ENCODE measurements around the gene DAB2IP.
A peak's percentile ranks its signal among the peaks of the same experiment; 100 is the strongest.

Gene DAB2IP

GRCh38 chr9:121645853-121646807, 5.3 kb upstream of the DAB2IP start:
- CTCF ChIA-PET: no interaction called here
- H3K27ac ChIP-seq: no peak overlapping the region
- POLR2A ChIA-PET (ENCODE audit: low non-redundant PET): no interaction called here
- no peak for DNase-seq (ENCODE audit: low spot score)
- TF ChIP-seq CTCF (conservative IDR thresholded peaks at IDR 0.05; ENCODE audit: low read depth): no peak

- CTCF ChIA-PET: no interaction called here
- DNase-seq (ENCODE audit: low spot score): no peak
- POLR2A ChIA-PET (ENCODE audit: low non-redundant PET): no interaction called here
- TF ChIP-seq CTCF (conservative IDR thresholded peaks at IDR 0.05; ENCODE audit: low read depth): no peak
- no peak overlapping the region for H3K27ac ChIP-seq
These were observed 4.4 kb upstream of the DAB2IP start for GRCh38 chr9:121646992-121647391.

GRCh38 chr9:121648172-121648571, 3.3 kb upstream of the DAB2IP start:
- no peak for DNase-seq (ENCODE audit: low spot score)
- POLR2A ChIA-PET (ENCODE audit: low non-redundant PET): no interaction called here
- no peak overlapping the region for H3K27ac ChIP-seq
- no peak for TF ChIP-seq CTCF (conservative IDR thresholded peaks at IDR 0.05; ENCODE audit: low read depth)
- CTCF ChIA-PET: interaction anchor here (0.6 kb wide), 1 partner anchor 335 kb away, joined by 4 read pairs; no protein-coding TSS in a partner anchor

GRCh38 chr9:121648799-121649198, 2.6 kb upstream of the DAB2IP start:
- no peak for TF ChIP-seq CTCF (conservative IDR thresholded peaks at IDR 0.05; ENCODE audit: low read depth)
- ChIA-PET CTCF (no interaction called here), POLR2A (ENCODE audit: low non-redundant PET) (no interaction called here)
- no peak overlapping the region for H3K27ac ChIP-seq
- no peak for DNase-seq (ENCODE audit: low spot score)

- ChIA-PET POLR2A (ENCODE audit: low non-redundant PET) (no interaction called here), CTCF (interaction anchor here (1.3 kb wide), 2 partner anchors 9 to 12 kb away, joined by 3 to 4 read pairs; no protein-coding TSS in a partner anchor)
- no peak for TF ChIP-seq CTCF (conservative IDR thresholded peaks at IDR 0.05; ENCODE audit: low read depth)
- no peak for DNase-seq (ENCODE audit: low spot score)
- H3K27ac ChIP-seq: peak overlapping the region; percentile 30
These were observed 1.8 kb upstream of the DAB2IP start for GRCh38 chr9:121649476-121650216.

GRCh38 chr9:121650217-121651007, 1.0 kb upstream of the DAB2IP start:
- TF ChIP-seq CTCF (conservative IDR thresholded peaks at IDR 0.05; ENCODE audit: low read depth): no peak
- CTCF ChIA-PET: interaction anchor here (0.6 to 1.3 kb wide), 4 partner anchors 10 to 100 kb away, joined by 3 to 4 read pairs (median 4); no protein-coding TSS in a partner anchor

More at GRCh38 chr9:121650217-121651007, 1.0 kb upstream of the DAB2IP start:
- peak overlapping the region; percentile 30 for H3K27ac ChIP-seq
- DNase-seq (ENCODE audit: low spot score): peak; percentile 62
- POLR2A ChIA-PET (ENCODE audit: low non-redundant PET): no interaction called here

All from RWPE1 (cell line).